ENCODE data around the gene PPME1. TPM values are rescaled to one million over a fixed set of nuclear protein-coding genes. Genes with fewer than 3 reads are reported as not detected.

PPME1 gene
- 31.3 and 36.7 TPM in 2 replicates for total RNA-seq

GRCh38 chr11:74170694-74171629, at the start of gene PPME1, which contains the start of gene C2CD3:
PPME1 (plus strand) TSS chr11:74171289; CDS start chr11:74171422, 133 bp downstream.
C2CD3 (minus strand) TSS chr11:74171002; CDS start chr11:74170792, 210 bp downstream.

Other genes starting within 250 kb of the PPME1 start
- gene DNAJB13, start 220.3 kb upstream of the PPME1 start, total RNA-seq, result not detected in 2 replicates
- 1.9 and 2.8 TPM in 2 replicates for gene UCP2, start 188.4 kb upstream of the PPME1 start, total RNA-seq
- 0.11 and 0.37 TPM in 2 replicates for gene UCP3, start 162.2 kb upstream of the PPME1 start, total RNA-seq
- 8.7 and 9.2 TPM in 2 replicates for gene C2CD3, start 287 bp upstream of the PPME1 start, total RNA-seq
- gene P4HA3, start 140.4 kb downstream of the PPME1 start, total RNA-seq, result 6.0 and 21.9 TPM in 2 replicates
- 2.2 and 7.5 TPM in 2 replicates for gene PGM2L1, start 227.1 kb downstream of the PPME1 start, total RNA-seq